ENCODE data around the gene TEX52. TPM values are rescaled to one million over a fixed set of nuclear protein-coding genes. Genes with fewer than 3 reads are reported as not detected.

Gene TEX52
- total and polyA plus RNA-seq, 2 donors from 2014 or later = not detected

GRCh38 chr12:2853626-2854025, 3.2 kb downstream of the TEX52 start:
- TF ChIP-seq, protein P1, sequence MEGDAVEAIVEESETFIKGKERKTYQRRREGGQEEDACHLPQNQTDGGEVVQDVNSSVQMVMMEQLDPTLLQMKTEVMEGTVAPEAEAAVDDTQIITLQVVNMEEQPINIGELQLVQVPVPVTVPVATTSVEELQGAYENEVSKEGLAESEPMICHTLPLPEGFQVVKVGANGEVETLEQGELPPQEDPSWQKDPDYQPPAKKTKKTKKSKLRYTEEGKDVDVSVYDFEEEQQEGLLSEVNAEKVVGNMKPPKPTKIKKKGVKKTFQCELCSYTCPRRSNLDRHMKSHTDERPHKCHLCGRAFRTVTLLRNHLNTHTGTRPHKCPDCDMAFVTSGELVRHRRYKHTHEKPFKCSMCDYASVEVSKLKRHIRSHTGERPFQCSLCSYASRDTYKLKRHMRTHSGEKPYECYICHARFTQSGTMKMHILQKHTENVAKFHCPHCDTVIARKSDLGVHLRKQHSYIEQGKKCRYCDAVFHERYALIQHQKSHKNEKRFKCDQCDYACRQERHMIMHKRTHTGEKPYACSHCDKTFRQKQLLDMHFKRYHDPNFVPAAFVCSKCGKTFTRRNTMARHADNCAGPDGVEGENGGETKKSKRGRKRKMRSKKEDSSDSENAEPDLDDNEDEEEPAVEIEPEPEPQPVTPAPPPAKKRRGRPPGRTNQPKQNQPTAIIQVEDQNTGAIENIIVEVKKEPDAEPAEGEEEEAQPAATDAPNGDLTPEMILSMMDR (IDR thresholded peaks at IDR 0.05; ENCODE audit: borderline replicate concordance, extremely low read depth, insufficient read depth) = peak; percentile 82
- peaks cover 0 to 8% (median 5%) of the 10 kb centered on the region in 3 donors for H3K4me1 ChIP-seq (ENCODE audit: control insufficient read depth in 2 of 3, insufficient read depth in 2 of 3, low read depth in 1 of 3, low read length in 3 of 3)
- peaks cover 0 to 6% (median 0%) of the 10 kb centered on the region in 3 donors for H3K36me3 ChIP-seq (ENCODE audit: control insufficient read depth in 2 of 3, insufficient read depth in 3 of 3, low read length in 3 of 3)
- DNase-seq (peak; percentile 86 to 93 (median 89)), FAIRE-seq (no peak)
- H3K27me3 ChIP-seq (ENCODE audit: control insufficient read depth, insufficient read depth, low read length) = no peaks in the 10 kb centered on the region
- intact Hi-C loops (cut with DNase I) = loop anchor here (10.0 kb wide), 1 partner anchor 181 kb away; no protein-coding TSS in a partner anchor
- H3K9ac ChIP-seq (ENCODE audit: low read length in 3 of 3) = no peak overlapping the region
- H3K9me3 ChIP-seq (ENCODE audit: control insufficient read depth in 2 of 3, insufficient read depth in 1 of 3, low read length in 3 of 3) = no peaks in the 10 kb centered on the region
- no peak overlapping the region for H3K27ac ChIP-seq (ENCODE audit: low read depth in 2 of 2, low read length in 2 of 2)
- H3K4me3 ChIP-seq (ENCODE audit: low read length in 3 of 3) = no peak overlapping the region

- FAIRE-seq (no peak), DNase-seq (no peak)
- intact Hi-C loops (cut with DNase I) = loop anchor here (10.0 kb wide), 1 partner anchor 183 kb away; no protein-coding TSS in a partner anchor
- Histone ChIP-seq H3K27me3 (ENCODE audit: control insufficient read depth, insufficient read depth, low read length) (no peaks in the 10 kb centered on the region), H3K9ac (ENCODE audit: low read length in 3 of 3) (no peak overlapping the region), H3K4me3 (ENCODE audit: low read length in 3 of 3) (no peak overlapping the region), H3K9me3 (ENCODE audit: control insufficient read depth in 2 of 3, insufficient read depth in 1 of 3, low read length in 3 of 3) (no peaks in the 10 kb centered on the region), H3K27ac (ENCODE audit: low read depth in 2 of 2, low read length in 2 of 2) (no peak overlapping the region), H3K4me1 (ENCODE audit: control insufficient read depth in 2 of 3, insufficient read depth in 2 of 3, low read depth in 1 of 3, low read length in 3 of 3) (peaks cover 0 to 8% (median 5%) of the 10 kb centered on the region in 3 donors), H3K36me3 (ENCODE audit: control insufficient read depth in 2 of 3, insufficient read depth in 3 of 3, low read length in 3 of 3) (no peaks in the 10 kb centered on the region)
- TF ChIP-seq, protein P1 (IDR thresholded peaks at IDR 0.05; ENCODE audit: borderline replicate concordance, extremely low read depth, insufficient read depth) = no peak
Observed at GRCh38 chr12:2851931-2852330, 4.9 kb downstream of the TEX52 start.

DNA sequence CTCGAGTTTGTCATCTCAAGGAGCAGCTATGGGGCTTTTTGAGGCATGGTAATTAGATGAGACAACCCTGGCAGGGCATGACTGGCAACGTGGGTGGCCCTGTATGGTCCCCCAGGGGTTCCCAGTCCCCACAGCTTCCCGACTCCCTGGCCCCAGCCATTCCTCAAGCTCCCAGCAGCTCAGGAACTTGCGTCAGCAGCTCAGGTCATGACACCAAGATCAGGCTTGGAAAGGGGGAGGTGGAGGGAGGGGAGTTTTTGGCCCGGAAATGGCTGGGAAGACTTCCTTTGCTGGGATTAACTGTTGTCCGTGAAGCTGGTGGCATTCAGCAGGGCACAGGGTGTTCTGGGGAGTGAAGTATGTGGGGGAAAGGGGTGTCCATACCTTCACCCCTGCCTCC, 11.6 kb downstream of the TEX52 start:
- H3K36me3 ChIP-seq (ENCODE audit: control insufficient read depth in 2 of 3, insufficient read depth in 3 of 3, low read length in 3 of 3) = peaks cover 0 to 6% (median 0%) of the 10 kb centered on the region in 3 donors
- H3K9ac ChIP-seq (ENCODE audit: low read length in 3 of 3) = no peak overlapping the region
- H3K4me3 ChIP-seq (ENCODE audit: low read length in 3 of 3) = no peak overlapping the region
- TF ChIP-seq, protein P1 (IDR thresholded peaks at IDR 0.05; ENCODE audit: borderline replicate concordance, extremely low read depth, insufficient read depth) = no peak
- peak; percentile 53 to 90 (median 72) for DNase-seq
- H3K27ac ChIP-seq (ENCODE audit: low read depth in 2 of 2, low read length in 2 of 2) = peak overlapping the region in 1 of 2 donors; percentile 38
- H3K9me3 ChIP-seq (ENCODE audit: control insufficient read depth in 2 of 3, insufficient read depth in 1 of 3, low read length in 3 of 3) = no peaks in the 10 kb centered on the region
- peaks cover 0 to 19% (median 8%) of the 10 kb centered on the region in 3 donors for H3K4me1 ChIP-seq (ENCODE audit: control insufficient read depth in 2 of 3, insufficient read depth in 2 of 3, low read depth in 1 of 3, low read length in 3 of 3)
- intact Hi-C loops (cut with DNase I) = no loop called here
- FAIRE-seq = no peak
- no peaks in the 10 kb centered on the region for H3K27me3 ChIP-seq (ENCODE audit: control insufficient read depth, insufficient read depth, low read length)

- Histone ChIP-seq H3K36me3 (ENCODE audit: control insufficient read depth in 2 of 3, insufficient read depth in 3 of 3, low read length in 3 of 3) (peaks cover 0 to 6% (median 0%) of the 10 kb centered on the region in 3 donors), H3K9ac (ENCODE audit: low read length in 3 of 3) (no peak overlapping the region), H3K4me3 (ENCODE audit: low read length in 3 of 3) (no peak overlapping the region), H3K9me3 (ENCODE audit: control insufficient read depth in 2 of 3, insufficient read depth in 1 of 3, low read length in 3 of 3) (no peaks in the 10 kb centered on the region), H3K27me3 (ENCODE audit: control insufficient read depth, insufficient read depth, low read length) (no peaks in the 10 kb centered on the region), H3K4me1 (ENCODE audit: control insufficient read depth in 2 of 3, insufficient read depth in 2 of 3, low read depth in 1 of 3, low read length in 3 of 3) (peaks cover 0 to 19% (median 6%) of the 10 kb centered on the region in 3 donors), H3K27ac (ENCODE audit: low read depth in 2 of 2, low read length in 2 of 2) (peak overlapping the region in 1 of 2 donors; percentile 33)
- intact Hi-C loops (cut with DNase I) = no loop called here
- FAIRE-seq (no peak), DNase-seq (no peak)
- TF ChIP-seq, protein P1 (IDR thresholded peaks at IDR 0.05; ENCODE audit: borderline replicate concordance, extremely low read depth, insufficient read depth) = no peak
Observed at GRCh38 chr12:2844786-2845185, 12.1 kb downstream of the TEX52 start.

Measured in kidney (tissue), 14 donors.